H9 (cell line): Measurements from ENCODE around the gene SETBP1. TPM values are rescaled to one million over a fixed set of nuclear protein-coding genes. Genes with fewer than 3 reads are reported as not detected.

Experiments
- DNase-seq: peaks from one replicate; pipeline ENCODE4 v3.0.0-alpha.2; 2017
- H2AFZ ChIP-seq: one replicate; pipeline ENCODE4 v1.6.1; 2013; ENCODE audit warnings: mild to moderate bottlenecking, low read length, control low read depth, moderate library complexity
- H2AK5ac ChIP-seq: 2 replicates; pipeline ENCODE4 v1.6.1; 2013; ENCODE audit warnings: low read length, control low read depth, mixed read lengths; ENCODE audit not compliant: insufficient read length
- H2BK120ac ChIP-seq: one replicate; pipeline ENCODE4 v1.6.1; 2013; ENCODE audit warnings: low read depth, mild to moderate bottlenecking, low read length, control low read depth, inconsistent platforms; ENCODE audit not compliant: poor library complexity, severe bottlenecking
- H2BK12ac ChIP-seq: 2 replicates; pipeline ENCODE4 v1.6.1; 2013; ENCODE audit warnings: low read length, control low read depth, mixed read lengths, low read depth; ENCODE audit not compliant: insufficient read length
- H2BK15ac ChIP-seq: 2 replicates; pipeline ENCODE4 v1.6.1; 2013; ENCODE audit warnings: low read depth, low read length, control low read depth
- H2BK20ac ChIP-seq: one replicate; pipeline ENCODE4 v1.6.1; 2013; ENCODE audit warnings: low read depth, mild to moderate bottlenecking, low read length, control low read depth, inconsistent platforms; ENCODE audit not compliant: poor library complexity, severe bottlenecking
- H2BK5ac ChIP-seq: 2 replicates; pipeline ENCODE4 v1.6.1; 2013; ENCODE audit warnings: low read length, control low read depth, mixed read lengths; ENCODE audit not compliant: insufficient read length
- H3K14ac ChIP-seq: 2 replicates; pipeline ENCODE4 v1.6.1; 2013; ENCODE audit warnings: low read length, control low read depth; ENCODE audit not compliant: insufficient read depth
- H3K18ac ChIP-seq: 2 replicates; pipeline ENCODE4 v1.6.1; 2013; ENCODE audit warnings: low read depth, mild to moderate bottlenecking, mixed read lengths, low read length, control low read depth; ENCODE audit not compliant: insufficient read length
- H3K23ac ChIP-seq: 2 replicates; pipeline ENCODE4 v1.6.1; 2013; ENCODE audit warnings: low read length, control low read depth, mixed read lengths, low read depth; ENCODE audit not compliant: insufficient read length
- H3K23me2 ChIP-seq: 2 replicates; pipeline ENCODE4 v1.6.1; 2013; ENCODE audit warnings: low read depth, mild to moderate bottlenecking, mixed read lengths, low read length, control low read depth; ENCODE audit not compliant: insufficient read length, poor library complexity, severe bottlenecking
- H3K27ac ChIP-seq: 2 replicates; pipeline ENCODE4 v1.5.1; 2013; ENCODE audit warnings: low read length, control low read depth, mixed read lengths, low read depth; ENCODE audit not compliant: insufficient read length
- H3K27me3 ChIP-seq: 2 replicates; pipeline ENCODE4 v1.6.1; 2013; ENCODE audit warnings: low read length, control low read depth, inconsistent platforms; ENCODE audit not compliant: insufficient read depth
- H3K4ac ChIP-seq: 2 replicates; pipeline ENCODE4 v1.6.1; 2013; ENCODE audit warnings: low read depth, mild to moderate bottlenecking, control low read depth, inconsistent platforms, low read length, moderate library complexity
- H3K4me1 ChIP-seq: 2 replicates; pipeline ENCODE4 v1.6.1; 2013; ENCODE audit warnings: low read length, control low read depth, inconsistent platforms; ENCODE audit not compliant: insufficient read depth
- H3K4me2 ChIP-seq: 2 replicates; pipeline ENCODE4 v1.6.1; 2013; ENCODE audit warnings: low read length, control low read depth, mixed read lengths; ENCODE audit not compliant: insufficient read length, insufficient read depth
- H3K56ac ChIP-seq: 2 replicates; pipeline ENCODE4 v1.6.1; 2013; ENCODE audit warnings: low read depth, mild to moderate bottlenecking, mixed read lengths, low read length, control low read depth; ENCODE audit not compliant: insufficient read length
- H3K79me1 ChIP-seq: 2 replicates; pipeline ENCODE4 v1.6.1; 2013; ENCODE audit warnings: low read depth, mild to moderate bottlenecking, moderate library complexity, low read length, control low read depth, inconsistent platforms; ENCODE audit not compliant: insufficient read depth, poor library complexity, severe bottlenecking
- H3K79me2 ChIP-seq: 2 replicates; pipeline ENCODE4 v1.6.1; 2013; ENCODE audit warnings: low read length, control low read depth, inconsistent platforms; ENCODE audit not compliant: insufficient read depth
- H3K9ac ChIP-seq: 2 replicates; pipeline ENCODE4 v1.6.1; 2013; ENCODE audit warnings: low read length, control low read depth, mixed read lengths; ENCODE audit not compliant: insufficient read length; ENCODE audit errors: extremely low read depth
- H3K9me3 ChIP-seq: one replicate; pipeline ENCODE4 v1.6.1; 2013; ENCODE audit warnings: low read depth, low read length, inconsistent platforms; ENCODE audit not compliant: control insufficient read depth
- H3T11ph ChIP-seq: one replicate; pipeline ENCODE4 v1.6.1; 2013; ENCODE audit warnings: mild to moderate bottlenecking, low read length, control low read depth, inconsistent platforms
- H4K20me1 ChIP-seq: one replicate; pipeline ENCODE4 v1.6.1; 2013; ENCODE audit not compliant: control insufficient read depth, insufficient read length, insufficient read depth
- H4K5ac ChIP-seq: 2 replicates; pipeline ENCODE4 v1.6.1; 2013; ENCODE audit warnings: low read depth, mild to moderate bottlenecking, mixed read lengths, low read length, control low read depth; ENCODE audit not compliant: insufficient read length
- H4K8ac ChIP-seq: replicated peaks from 2 replicates; pipeline ENCODE4 v1.6.1; 2013; ENCODE audit warnings: low read length, control low read depth, mixed read lengths, low read depth; ENCODE audit not compliant: insufficient read length
- H4K91ac ChIP-seq: 2 replicates; pipeline ENCODE4 v1.6.1; 2013; ENCODE audit warnings: low read depth, mild to moderate bottlenecking, moderate library complexity, mixed read lengths, low read length, control low read depth; ENCODE audit not compliant: insufficient read length
- H3K27ac Mint-ChIP-seq, 3 experiments: 2 replicates in 2 of 3; 3 replicates in 1 of 3; pipeline ENCODE4 v1.8.0; 2020 to 2021; ENCODE audit warnings: mixed read lengths in 3 of 3, mild to moderate bottlenecking in 1 of 3, moderate library complexity in 1 of 3
- H3K27me3 Mint-ChIP-seq: 2 replicates; pipeline ENCODE4 v1.8.0; 2021; ENCODE audit warnings: low read depth, mild to moderate bottlenecking, moderate library complexity, mixed read lengths
- H3K36me3 Mint-ChIP-seq, 3 experiments: 2 replicates in 2 of 3; 3 replicates in 1 of 3; pipeline ENCODE4 v1.8.0; 2020 to 2021; ENCODE audit warnings: low read depth in 3 of 3, mixed read lengths in 3 of 3; ENCODE audit not compliant: insufficient read depth in 1 of 3
- H3K4me1 Mint-ChIP-seq, 2 experiments: 2 replicates each; pipeline ENCODE4 v1.8.0; 2020; ENCODE audit warnings: mixed read lengths in 2 of 2
- H3K4me3 Mint-ChIP-seq, 2 experiments: 2 replicates in 1 of 2; 3 replicates in 1 of 2; pipeline ENCODE4 v1.8.0; 2020 to 2021; ENCODE audit warnings: mild to moderate bottlenecking in 2 of 2, mixed read lengths in 2 of 2, moderate library complexity in 1 of 2
- H3K9me3 Mint-ChIP-seq, 2 experiments: 2 replicates in 1 of 2; 3 replicates in 1 of 2; pipeline ENCODE4 v1.8.0; 2020; ENCODE audit warnings: mild to moderate bottlenecking in 2 of 2, mixed read lengths in 2 of 2, moderate library complexity in 1 of 2
- CTCF ChIP-seq: fragments of 200-600 bp; sonication (generic); conservative IDR thresholded peaks from 3 replicates; pipeline ENCODE4 v1.8.0; 2021; ENCODE audit warnings: antibody characterized with exemption, mild to moderate bottlenecking
- WGBS: extraction: QIAGEN DNeasy Blood & Tissue Kit; methylation state at CpG from one replicate; pipeline ENCODE4 v1.1.7; 2013; ENCODE audit warnings: missing lambda C conversion rate, low lambda C conversion rate, mixed read lengths; ENCODE audit not compliant: insufficient read length; ENCODE audit errors: extremely low coverage; 5-methylcytosine and 5-hydroxymethylcytosine counted together
- total RNA-seq: library from RNA; stranded (reverse); gene quantifications from 2 replicates; pipeline ENCODE4 v1.2.1, GENCODE V29; 2021

Gene SETBP1
- total RNA-seq, 1 experiment from 2014 or later = 4.6 TPM

GRCh38 chr18:44677933-44678332, 2.8 kb upstream of the SETBP1 start:
- H3K36me3 Mint-ChIP-seq = no peaks in the 10 kb centered on the region
- peaks cover 11% of the 10 kb centered on the region in 2 experiments; a peak in 3 of 4 replicates for H3K4me1 Mint-ChIP-seq
- Histone ChIP-seq H2BK5ac (no peak overlapping the region), H4K91ac (no peak overlapping the region), H4K20me1 (no peaks in the 10 kb centered on the region), H3K18ac (no peak overlapping the region), H3T11ph (no peak overlapping the region), H2AK5ac (no peak overlapping the region), H2BK15ac (no peak overlapping the region), H2BK12ac (no peak overlapping the region), H3K56ac (no peak overlapping the region), H3K4me1 (no peaks in the 10 kb centered on the region), H3K23ac (no peak overlapping the region), H2BK20ac (no peak overlapping the region), H3K79me2 (no peaks in the 10 kb centered on the region), H3K23me2 (peaks cover 12% of the 10 kb centered on the region), H3K9me3 (no peaks in the 10 kb centered on the region), H3K4ac (no peak overlapping the region), H4K5ac (no peak overlapping the region), H3K79me1 (no peaks in the 10 kb centered on the region), H3K27ac (no peak overlapping the region), H3K14ac (no peak overlapping the region), H2BK120ac (no peak overlapping the region), H3K9ac (no peak overlapping the region), H3K27me3 (peaks cover 9% of the 10 kb centered on the region; the same call in 1 of the 2 replicates), H4K8ac (no peak overlapping the region), H2AFZ (no peak overlapping the region), H3K4me2 (no peak overlapping the region)
- TF ChIP-seq CTCF = no peak
- H3K27ac Mint-ChIP-seq = no peak overlapping the region
- no peaks in the 10 kb centered on the region for H3K9me3 Mint-ChIP-seq
- H3K27me3 Mint-ChIP-seq = peaks cover 16% of the 10 kb centered on the region
- peak overlapping the region in 1 of 2 experiments; percentile 63; a peak in 2 of 5 replicates for H3K4me3 Mint-ChIP-seq
- no CpG with 5 or more reads among the region's 7 CpGs for WGBS
- DNase-seq = no peak
